HG02970 (cell line): Measurements from ENCODE around the gene CALR3.
"Not testable (repeated sequence)": the region's sequence is repeated elsewhere in the genome, so short reads cannot be mapped to it uniquely, and the experiment has no call there.

Experiments used
- ATAC-seq: cut with Tn5 transposase; IDR thresholded peaks from one replicate; pipeline ENCODE4 v1.9.1; 2021; ENCODE audit warnings: mild to moderate bottlenecking, moderate library complexity, moderate number of reproducible peaks; ENCODE audit not compliant: unreplicated experiment, low FRiP score

CALR3 gene

GRCh38 chr19:16504271-16504670 is 8.3 kb upstream of the CALR3 start:
- no peak for ATAC-seq

- ATAC-seq = no peak
Observed at GRCh38 chr19:16497837-16498236, 1.9 kb upstream of the CALR3 start.

- ATAC-seq = no peak
Observed at GRCh38 chr19:16497042-16497441, 1.1 kb upstream of the CALR3 start.

GRCh38 chr19:16496613-16496983 is 631 bp upstream of the CALR3 start:
- ATAC-seq = no peak

GRCh38 chr19:16486476-16486875 is 9.5 kb downstream of the CALR3 start:
- not testable (repeated sequence) for ATAC-seq

- no peak for ATAC-seq
Observed at GRCh38 chr19:16482745-16483144, 13.2 kb downstream of the CALR3 start.

GRCh38 chr19:16477311-16477710 is 18.7 kb downstream of the CALR3 start:
- no peak for ATAC-seq

GRCh38 chr19:16476401-16476800 is 19.6 kb downstream of the CALR3 start:
- ATAC-seq = no peak

GRCh38 chr19:16473875-16474392 is 22.0 kb downstream of the CALR3 start:
- no peak for ATAC-seq

GRCh38 chr19:16472992-16473391 is 23.0 kb downstream of the CALR3 start:
- ATAC-seq = no peak

- ATAC-seq = not testable (repeated sequence)
Observed at GRCh38 chr19:16472559-16472899, 23.4 kb downstream of the CALR3 start.

GRCh38 chr19:16470911-16471811 is 24.8 kb downstream of the CALR3 start:
- ATAC-seq = peak; percentile 27

GRCh38 chr19:16470541-16470910 is 25.4 kb downstream of the CALR3 start:
- ATAC-seq = no peak

GRCh38 chr19:16467581-16467980 is 28.4 kb downstream of the CALR3 start:
- ATAC-seq = no peak

- not testable (repeated sequence) for ATAC-seq
Observed at GRCh38 chr19:16466802-16467427, 29.1 kb downstream of the CALR3 start.

- ATAC-seq = no peak
Observed at GRCh38 chr19:16465239-16465638, 30.7 kb downstream of the CALR3 start.

GRCh38 chr19:16463991-16464575 is 31.9 kb downstream of the CALR3 start:
- no peak for ATAC-seq

- no peak for ATAC-seq
Observed at GRCh38 chr19:16463341-16463990, 32.5 kb downstream of the CALR3 start.

- no peak for ATAC-seq
Observed at GRCh38 chr19:16462757-16463250, 33.2 kb downstream of the CALR3 start.

- no peak for ATAC-seq
Observed at GRCh38 chr19:16461630-16462051, 34.3 kb downstream of the CALR3 start.

- no peak for ATAC-seq
Observed at GRCh38 chr19:16460454-16460853, 35.5 kb downstream of the CALR3 start.
